Ishikawa (cell line): Measurements from ENCODE around the gene PTPRN2.

Experiments used
- EP300 ChIP-seq: IDR thresholded peaks from 2 replicates; pipeline ENCODE4 v1.6.1; 2012; ENCODE audit warnings: borderline replicate concordance
- FOXM1 ChIP-seq: IDR thresholded peaks from 2 replicates; pipeline ENCODE4 v1.6.1; 2012; ENCODE audit warnings: low read depth, borderline replicate concordance
- RAD21 ChIP-seq: IDR thresholded peaks from 2 replicates; pipeline ENCODE4 v1.6.1; 2012; ENCODE audit warnings: low read depth
- USF1 ChIP-seq: IDR thresholded peaks from 2 replicates; pipeline ENCODE4 v1.6.1; 2012
- YY1 ChIP-seq: IDR thresholded peaks from 2 replicates; pipeline ENCODE4 v1.6.1; 2012; ENCODE audit warnings: low read depth

- no peak for TF ChIP-seq EP300
- TF ChIP-seq YY1 = no peak
- TF ChIP-seq USF1 = no peak
- TF ChIP-seq RAD21 = no peak
- no peak for TF ChIP-seq FOXM1
Observed at GRCh38 chr7:157514746-157515145, 1072.9 kb downstream of the PTPRN2 start.
